ENCODE data around the gene SLC7A8.
"Not testable (repeated sequence)": the region's sequence is repeated elsewhere in the genome, so short reads cannot be mapped to it uniquely, and the experiment has no call there.

SLC7A8 gene

DNA sequence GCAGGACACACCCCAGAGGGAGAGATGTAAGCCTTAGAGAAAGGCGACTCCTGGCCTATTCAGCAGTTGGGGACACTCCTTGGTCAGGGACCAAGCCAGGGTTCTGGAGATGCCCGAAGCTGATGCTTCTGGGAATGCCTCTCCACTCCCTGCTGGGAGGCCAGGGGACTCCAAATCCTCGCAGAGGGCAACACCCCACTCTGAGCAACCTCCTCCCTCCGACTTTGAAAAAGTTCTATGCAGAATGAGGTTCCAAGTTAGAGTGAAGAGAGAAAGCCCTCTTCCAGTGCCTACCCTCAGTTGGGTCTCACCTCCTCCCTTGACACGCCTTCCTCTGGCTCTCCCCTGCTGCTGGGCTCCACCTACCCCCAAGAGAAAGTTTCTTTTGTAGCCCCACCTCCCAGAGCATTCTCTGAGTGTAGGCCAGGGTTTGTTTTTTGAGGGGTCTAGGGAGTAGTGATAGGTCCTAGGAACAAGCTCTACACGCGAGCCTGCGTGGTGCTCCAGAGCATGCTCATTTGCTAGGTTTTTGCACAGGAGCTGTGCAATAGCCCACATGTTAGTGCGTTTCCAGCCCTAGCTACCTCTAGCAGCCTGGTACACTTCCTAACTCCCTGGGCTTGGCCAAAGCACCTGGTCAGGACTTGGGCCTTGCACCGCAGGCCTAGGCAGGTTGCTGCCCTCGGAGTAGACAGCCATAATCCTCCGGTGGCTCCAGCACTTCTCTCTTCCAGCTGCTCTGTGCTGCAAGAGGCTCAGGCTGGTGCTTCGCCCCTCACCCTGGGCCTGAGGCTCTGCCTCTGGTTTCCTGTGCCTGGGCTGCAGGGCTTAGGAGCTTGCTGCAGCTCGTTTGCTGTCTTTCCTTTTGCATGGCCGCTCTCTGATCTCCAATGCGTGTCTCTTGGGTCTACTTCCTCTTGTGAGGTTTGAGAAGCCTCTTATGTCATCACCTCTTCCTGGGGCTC lies 63.8 kb downstream of the SLC7A8 start:
- FAIRE-seq (no peak), DNase-seq (ENCODE audit: extremely low spot score, insufficient read length, low read depth) (peak; percentile 12)

DNA sequence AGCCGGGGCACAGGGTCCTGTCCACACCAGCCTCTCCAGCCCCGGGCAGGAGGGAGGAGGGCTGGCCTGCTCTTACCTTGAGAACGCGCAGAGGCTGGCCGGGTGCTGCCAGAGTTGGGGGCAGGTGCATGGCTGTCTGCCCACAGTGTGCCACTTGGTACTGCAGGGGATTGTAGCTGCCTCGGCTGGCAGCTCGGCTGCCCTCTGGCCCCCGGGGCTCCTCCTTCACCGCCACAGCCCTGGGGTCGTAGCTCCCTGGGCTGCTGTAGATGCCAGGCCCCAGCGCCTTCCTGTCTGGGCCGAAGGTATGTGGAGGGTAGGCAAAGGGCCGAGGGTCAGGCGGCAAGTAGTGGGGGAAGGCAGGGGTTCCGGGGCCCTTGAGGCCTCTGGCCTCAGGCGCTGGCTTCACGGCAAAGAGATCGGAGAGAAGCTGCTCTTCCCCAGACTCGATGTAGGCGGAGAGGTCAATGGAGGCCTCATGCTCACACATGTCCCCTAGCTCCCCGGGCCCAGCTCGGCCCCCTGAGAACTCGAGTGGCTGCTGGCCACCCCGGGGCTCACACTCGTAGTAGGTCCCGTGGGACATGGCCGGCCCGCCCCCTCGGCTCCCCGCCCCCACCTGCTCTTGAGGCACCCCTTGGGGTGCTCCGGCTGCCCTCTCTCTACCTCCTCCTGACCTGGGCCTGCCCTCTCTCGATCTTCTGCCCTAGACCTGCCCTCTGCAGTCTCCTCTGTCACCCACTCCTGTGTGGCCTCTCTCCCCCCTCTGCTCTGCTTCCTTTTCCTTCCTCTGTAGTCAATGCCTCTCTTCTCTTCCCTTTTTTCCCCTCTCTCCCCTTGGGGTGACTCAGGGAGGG lies 64.7 kb downstream of the SLC7A8 start, which contains the start of gene CEBPE:
Gene CEBPE (minus strand): TSS at position 750 of the 857 bp plus-strand sequence. CDS start 164 bp downstream, at position 586.
- FAIRE-seq (no peak), DNase-seq (ENCODE audit: extremely low spot score, insufficient read length, low read depth) (no peak)

DNA sequence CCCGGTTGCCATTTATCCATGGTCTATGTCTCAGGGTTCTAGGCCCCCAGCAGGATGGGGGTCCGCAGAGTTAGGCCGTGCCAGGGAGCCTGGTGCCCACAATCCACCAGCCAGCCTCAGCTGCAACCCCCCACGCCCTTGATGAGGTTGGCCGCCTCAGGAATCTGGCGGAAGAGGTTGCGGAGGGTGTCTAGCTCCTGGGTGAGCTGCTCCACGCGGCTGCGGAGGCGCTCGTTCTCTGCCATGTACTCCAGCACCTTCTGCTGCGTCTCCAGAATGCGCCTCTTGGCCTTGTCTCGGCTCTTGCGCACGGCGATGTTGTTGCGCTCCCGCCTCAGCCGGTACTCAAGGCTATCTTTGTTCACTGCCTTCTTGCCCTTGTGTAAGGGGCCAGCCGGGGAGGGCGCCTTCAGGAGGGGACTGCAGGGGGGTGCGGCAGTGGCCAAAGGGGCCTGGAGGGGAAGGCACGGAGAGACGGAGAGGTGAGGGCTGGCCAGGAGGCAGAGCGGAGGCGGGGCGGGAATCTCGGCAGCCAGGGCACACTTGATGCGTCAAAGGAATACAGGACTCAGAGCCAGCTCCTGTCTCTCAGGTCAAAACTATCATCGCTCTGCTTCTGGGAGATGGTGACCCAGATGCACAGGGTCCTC lies 66.0 kb downstream of the SLC7A8 start:
- no peak for FAIRE-seq
- DNase-seq (ENCODE audit: extremely low spot score, insufficient read length, low read depth) = no peak

DNA sequence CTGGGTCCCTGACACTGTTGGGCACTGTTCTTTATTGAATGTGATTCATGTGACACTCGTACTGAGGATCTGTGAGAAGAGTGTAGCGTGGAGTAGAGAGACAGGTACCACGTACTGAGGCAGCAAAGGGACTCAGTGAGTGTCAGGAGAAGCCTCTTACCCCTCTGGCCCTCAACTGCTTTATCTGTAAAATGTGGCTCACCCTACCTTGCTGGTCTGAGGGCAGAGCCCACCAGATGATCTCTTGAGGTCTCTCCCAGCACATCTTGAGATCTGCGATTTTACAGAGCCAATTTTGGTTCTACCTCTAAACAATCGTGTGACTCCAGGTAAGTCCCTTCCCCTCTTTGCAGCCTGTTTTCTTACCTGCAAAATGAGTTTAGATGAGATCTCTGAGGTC lies 67.5 kb downstream of the SLC7A8 start:
- no peak for FAIRE-seq
- DNase-seq (ENCODE audit: extremely low spot score, insufficient read length, low read depth) = no peak

DNA sequence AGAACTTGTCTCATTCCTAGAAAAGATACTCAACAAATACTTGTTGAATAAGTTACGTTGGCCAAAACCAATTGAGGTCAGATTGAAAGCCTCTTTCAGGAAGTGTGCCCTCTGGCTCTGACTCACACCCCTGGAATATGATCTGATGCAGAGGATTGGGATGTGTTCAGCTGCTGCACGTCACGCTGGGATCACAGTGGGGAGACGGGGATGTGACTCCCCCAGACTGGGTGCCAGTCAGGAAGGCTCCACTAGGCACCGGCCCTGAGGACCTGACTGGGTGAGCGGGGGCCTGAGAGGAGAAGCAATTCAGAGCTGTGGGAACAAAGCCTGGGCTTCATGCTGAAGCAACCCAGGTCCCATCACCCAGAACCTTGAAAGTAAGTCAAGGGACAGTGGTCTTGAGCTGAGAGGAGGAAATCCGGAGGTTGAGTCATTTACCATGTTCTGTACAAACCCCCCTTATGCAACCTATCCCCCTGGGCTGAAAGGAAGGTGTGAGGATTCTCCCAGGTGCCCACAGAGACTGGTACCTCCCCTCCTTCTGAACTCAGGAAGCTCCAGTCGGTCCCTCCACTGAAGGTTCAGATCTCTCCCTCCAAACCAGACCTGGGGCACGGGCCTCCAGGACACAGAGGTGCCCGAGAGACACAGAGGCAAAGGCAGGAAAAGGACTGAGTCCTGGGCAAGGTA lies 68.3 kb downstream of the SLC7A8 start:
- DNase-seq (ENCODE audit: extremely low spot score, insufficient read length, low read depth) (no peak), FAIRE-seq (no peak)

DNA sequence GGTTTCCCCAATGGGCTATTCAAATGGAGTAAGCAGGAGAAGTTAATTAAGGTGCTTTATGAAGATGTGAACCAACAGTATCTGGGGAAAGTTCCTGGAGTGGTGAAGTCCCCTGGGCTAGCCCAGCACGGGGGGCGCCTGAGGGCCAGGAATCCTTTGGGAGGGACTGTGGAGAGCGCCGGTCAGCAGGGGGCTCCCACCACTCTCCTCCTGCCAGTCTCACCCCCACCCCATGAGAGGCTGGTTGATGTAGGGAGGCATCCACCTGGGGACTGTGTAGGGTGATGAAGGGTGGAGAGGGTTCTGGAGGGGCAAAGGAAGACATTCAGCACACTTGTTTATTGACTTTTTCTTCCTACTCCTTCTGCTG lies 68.8 kb downstream of the SLC7A8 start:
- DNase-seq (ENCODE audit: extremely low spot score, insufficient read length, low read depth) = no peak
- FAIRE-seq = no peak

DNA sequence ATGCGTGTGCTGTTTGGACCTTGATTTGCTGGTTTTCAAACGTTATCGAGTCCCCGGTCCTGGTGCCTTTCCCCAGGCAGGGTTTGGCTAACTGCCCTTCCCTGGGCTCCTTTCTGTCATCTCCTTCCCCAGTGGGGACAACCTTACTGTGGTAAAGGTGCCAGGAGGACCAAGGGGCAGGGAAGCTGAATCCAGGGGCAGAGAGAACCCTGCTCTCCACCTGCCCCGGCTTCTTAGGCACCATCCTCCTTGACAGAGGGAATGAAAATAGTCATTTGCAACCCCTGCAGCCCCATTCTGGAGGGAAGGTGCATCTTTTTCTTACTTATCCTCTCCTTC lies 69.4 kb downstream of the SLC7A8 start:
- FAIRE-seq (no peak), DNase-seq (ENCODE audit: extremely low spot score, insufficient read length, low read depth) (no peak)

DNA sequence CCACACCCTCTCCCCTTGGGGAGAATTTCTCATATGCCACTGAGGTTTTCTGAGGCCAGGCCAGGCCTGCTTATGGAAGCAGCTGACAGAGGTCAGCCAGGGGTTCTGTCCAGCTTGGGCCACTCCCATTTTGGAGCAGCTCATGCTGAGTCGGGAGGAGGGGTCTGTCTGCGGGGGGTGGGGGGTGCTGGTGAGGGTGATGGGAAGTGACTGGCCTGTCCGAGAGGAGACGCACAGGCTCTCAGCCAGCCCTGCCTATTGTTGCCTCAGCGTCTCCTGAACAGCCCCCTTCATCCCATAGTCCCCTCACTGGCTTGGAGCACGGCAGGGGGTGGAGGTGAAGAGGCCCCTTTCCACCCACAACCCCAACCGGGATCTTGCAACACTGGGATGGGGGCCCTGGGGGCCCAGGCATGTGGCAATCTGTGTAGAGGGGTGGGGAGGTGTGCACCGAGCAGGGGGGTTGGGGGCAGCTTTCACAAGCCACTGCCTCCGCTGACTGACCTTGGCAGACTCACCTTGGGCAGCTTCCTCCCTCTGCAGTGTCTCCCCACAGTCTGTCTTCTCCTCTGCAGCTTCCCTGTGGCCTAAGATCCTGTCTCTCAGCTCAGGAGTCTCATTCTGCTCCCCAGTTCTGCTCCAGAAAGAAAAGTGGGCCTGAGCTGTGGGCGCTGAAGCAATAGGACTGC lies 69.9 kb downstream of the SLC7A8 start:
- DNase-seq (ENCODE audit: extremely low spot score, insufficient read length, low read depth) (no peak), FAIRE-seq (no peak)

DNA sequence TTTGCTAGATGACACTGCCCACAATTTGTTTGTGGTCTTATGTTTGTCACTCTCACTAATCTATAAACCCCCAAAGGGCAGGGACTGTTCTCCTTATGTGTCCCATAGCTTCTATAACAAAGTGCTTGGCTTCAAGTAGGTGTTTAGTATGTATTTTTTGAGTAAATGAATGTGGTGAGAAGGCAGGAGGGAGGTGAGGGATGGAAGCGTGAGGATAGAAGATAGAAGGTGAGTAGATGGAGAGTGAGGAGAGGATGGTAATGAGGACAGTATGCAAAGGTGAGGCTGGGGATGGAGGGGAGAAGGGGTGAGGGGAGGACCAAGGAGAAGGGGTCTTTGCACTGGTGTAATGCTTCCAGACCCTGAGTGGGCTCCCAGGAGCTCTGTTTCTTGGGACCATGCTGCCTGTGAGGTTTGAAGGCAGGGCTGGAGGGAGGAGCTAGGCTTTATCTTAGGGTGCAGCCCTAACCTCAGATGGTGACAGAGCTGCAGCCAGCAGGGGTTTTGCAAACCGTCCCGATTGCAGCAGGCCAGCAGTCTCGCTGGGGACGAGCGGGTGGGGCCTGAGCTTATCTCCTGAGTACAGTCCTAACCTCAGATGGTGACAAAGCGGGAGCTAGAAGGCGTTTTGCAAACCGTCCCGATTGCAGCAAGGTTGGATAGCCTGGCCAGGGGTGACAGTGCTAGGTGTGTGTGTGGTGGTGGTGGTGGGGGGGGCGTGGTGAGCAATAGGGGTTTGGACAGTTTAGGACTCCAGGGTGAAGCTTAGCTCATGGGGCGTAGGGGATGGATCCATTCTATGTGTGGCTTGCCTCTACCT lies 70.9 kb downstream of the SLC7A8 start:
- FAIRE-seq (no peak), DNase-seq (ENCODE audit: extremely low spot score, insufficient read length, low read depth) (no peak)

DNA sequence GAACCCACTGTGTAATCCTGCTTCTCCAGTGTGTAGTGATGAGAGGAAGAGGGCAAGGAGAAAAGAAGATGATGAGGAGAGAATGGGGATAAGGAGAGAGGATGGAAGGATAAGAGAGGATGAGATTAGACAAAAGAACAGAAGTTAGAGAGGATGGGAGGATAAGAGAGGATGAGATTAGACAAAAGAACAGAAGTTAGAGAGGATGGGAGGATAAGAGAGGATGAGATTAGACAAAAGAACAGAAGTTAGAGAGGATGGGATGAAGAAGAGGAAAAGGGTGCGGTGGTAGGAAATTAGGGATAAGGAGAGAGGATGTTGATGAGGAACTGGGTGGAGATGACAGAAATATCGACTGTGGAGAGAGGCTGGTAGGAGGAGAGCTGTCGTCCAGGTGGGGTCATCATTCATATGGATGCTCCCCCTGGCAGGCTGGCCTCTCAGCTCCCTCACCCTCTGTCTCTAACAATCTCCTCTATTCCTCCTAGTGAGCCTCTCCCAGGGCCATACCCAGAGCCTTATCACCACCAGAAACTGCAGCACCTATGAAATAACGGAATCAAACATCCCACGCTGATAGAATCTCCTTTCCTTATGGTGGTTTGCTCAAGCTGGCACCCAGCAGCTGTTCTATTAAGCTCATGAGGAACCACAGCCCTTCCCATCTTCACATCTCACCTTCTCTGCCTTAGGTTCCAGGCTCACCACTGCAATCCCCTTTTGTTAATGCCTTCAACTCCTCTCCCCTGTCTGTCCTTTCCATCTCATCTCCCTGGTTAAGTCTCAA lies 72.7 kb downstream of the SLC7A8 start:
- DNase-seq (ENCODE audit: extremely low spot score, insufficient read length, low read depth) (no peak), FAIRE-seq (no peak)

DNA sequence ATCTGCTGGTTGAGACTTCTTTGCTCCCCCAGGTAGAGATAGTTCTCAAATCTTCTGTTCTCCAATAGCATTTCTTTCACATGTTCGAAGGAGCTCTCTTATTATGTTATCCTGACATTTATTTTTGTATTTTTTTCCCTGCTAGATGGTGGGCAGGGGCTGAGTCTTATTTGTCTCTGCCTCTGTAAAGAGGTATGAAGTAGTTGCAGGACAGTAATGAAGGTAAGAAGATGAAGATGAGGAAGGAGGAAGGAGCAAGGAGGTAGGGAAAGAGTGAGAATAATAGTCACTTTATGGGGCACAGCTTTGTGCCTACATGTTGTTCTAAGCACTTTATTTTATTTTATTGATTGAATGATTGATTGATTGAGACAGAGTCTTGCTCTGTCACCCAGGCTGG lies 73.7 kb downstream of the SLC7A8 start:
- no peak for DNase-seq (ENCODE audit: extremely low spot score, insufficient read length, low read depth)
- no peak for FAIRE-seq

DNA sequence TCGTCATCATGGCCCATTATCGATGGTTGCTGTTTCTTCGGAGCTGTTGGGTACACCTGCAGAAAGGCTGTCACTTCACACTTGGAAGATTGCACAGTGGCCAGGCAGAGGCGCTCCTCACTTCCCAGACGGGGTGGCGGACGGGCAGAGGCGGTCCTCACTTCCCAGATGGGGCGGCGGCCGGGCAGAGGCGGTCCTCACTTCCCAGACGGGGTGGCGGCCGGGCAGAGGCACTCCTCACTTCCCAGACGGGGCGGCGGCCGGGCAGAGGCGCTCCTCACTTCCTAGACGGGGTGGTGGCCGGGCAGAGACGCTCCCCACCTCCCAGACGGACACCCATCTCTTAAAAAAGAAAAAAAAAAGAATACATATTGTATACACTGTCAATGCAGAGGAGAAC lies 75.3 kb downstream of the SLC7A8 start:
- FAIRE-seq; DNase-seq (ENCODE audit: extremely low spot score, insufficient read length, low read depth): not testable (repeated sequence)

DNA sequence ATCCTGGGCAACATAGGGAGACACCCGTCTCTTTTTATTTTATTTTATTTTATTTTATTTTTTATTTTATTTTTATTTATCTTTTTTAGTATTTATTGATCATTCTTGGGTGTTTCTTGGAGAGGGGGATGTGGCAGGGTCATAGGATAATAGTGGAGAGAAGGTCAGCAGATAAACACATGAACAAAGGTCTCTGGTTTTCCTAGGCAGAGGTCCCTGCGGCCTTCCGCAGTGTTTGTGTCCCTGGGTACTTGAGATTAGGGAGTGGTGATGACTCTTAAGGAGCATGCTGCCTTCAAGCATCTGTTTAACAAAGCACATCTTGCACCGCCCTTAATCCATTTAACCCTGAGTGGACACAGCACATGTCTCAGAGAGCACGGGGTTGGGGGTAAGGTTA lies 75.8 kb downstream of the SLC7A8 start:
- not testable (repeated sequence) for FAIRE-seq; DNase-seq (ENCODE audit: extremely low spot score, insufficient read length, low read depth)

DNA sequence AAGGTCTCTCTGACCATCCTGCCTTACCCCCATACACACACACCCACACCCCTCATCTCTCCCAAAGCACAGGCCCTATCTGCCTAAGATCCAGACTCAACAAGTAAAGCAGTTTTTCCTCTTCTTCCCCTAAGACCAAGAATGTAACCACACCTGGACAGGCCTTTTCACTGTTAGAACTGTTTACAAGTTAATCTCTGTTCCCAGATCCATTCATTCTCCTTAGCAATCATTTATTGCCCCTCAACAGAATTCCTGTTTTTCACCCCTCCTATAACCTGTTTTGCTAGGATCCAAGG lies 76.8 kb downstream of the SLC7A8 start:
- no peak for FAIRE-seq
- no peak for DNase-seq (ENCODE audit: extremely low spot score, insufficient read length, low read depth)

DNA sequence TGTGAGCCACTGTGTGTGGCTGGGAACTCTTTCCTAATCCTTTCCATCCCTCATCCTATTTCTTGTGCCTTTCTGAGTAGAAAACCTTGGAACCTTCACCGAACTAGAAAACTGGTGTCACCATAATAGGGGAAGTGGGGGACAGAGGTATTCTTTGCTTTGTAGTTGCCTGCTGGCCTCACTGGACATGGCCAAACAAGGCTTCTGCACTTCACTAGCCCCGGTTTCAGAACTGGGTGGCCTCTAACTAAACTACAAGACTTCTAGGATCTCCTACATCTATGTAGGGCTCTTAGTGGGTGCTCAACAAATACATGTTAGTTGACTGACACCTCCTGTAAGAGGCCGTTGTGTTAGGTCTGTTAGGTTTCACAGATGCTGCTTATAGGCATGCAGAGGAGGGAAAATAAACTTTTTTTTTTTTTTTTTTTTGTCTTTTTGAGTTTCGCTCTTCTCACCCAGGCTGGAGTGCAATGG lies 78.1 kb downstream of the SLC7A8 start:
- DNase-seq (ENCODE audit: extremely low spot score, insufficient read length, low read depth) = no peak
- no peak for FAIRE-seq

DNA sequence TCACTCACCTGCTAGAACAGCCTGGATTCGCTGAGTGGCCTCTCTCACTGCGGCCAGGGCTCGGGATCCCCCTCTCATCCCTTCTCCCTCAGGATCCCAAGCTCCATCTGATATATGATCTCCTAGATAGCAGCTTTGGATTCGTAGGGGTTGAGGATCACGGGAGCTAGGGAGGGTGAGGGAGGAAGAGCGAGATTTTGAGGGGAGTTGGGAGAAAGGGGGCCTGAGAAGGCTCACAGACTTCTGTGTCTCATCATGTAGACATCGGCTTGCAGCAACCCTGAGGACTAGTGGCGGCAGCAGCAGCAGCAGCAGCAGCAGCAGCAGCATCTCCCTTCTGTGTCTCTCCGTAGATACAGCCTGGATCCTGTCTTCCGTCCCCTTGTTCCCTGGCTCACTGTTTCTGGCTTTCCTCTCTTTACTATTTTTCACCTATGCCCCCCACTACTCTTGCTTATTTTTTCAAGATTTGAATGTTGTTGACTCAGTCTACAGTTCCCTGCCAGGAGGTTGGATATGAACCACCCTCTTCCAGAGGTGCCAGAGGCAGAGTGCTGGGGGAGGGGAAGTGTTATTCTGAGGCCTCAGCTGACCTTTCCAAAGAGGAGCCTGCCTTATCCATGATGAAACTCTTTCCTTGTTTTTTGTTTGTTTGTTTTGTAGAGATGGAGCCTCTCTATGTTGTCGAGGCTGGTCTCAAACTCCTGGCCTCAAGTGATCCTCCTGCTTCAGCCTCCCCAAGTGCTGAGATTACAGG lies 78.7 kb downstream of the SLC7A8 start, which contains the start of gene CIROP:
Gene CIROP (minus strand): TSS at position 399 of the 757 bp plus-strand sequence. CDS start 69 bp downstream, at position 330.
- FAIRE-seq (no peak), DNase-seq (ENCODE audit: extremely low spot score, insufficient read length, low read depth) (no peak)

DNA sequence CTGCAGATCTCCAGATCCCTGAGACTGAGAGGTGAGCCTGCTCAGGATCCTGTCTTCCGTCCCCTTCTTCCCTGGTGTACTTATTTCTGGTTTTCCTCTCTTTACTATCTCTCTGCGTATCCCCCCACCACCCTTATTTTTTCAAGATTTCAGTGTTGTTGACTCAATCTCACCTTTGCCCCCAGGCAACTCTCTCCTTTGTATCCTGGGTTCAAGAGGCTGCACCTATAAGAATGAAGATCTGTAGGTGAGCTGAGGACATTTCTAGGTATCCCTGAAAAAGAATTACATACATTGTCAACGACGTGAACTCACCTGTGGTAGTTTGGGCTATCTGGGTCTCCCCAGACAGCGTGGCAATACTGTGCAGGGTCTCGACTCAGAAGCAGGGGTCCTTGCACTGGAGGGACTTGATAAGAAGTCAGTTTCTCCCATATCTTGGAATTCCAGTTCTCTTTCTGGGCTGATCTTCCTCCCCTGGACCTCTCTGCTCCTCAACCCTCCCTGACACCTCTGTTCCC lies 79.3 kb downstream of the SLC7A8 start:
- FAIRE-seq = no peak
- DNase-seq (ENCODE audit: extremely low spot score, insufficient read length, low read depth) = no peak

All from GM18507 (cell line).